GM12873 (cell line): Measurements from ENCODE around the gene RYR2.

ENCODE experiments used
- TF ChIP-seq, protein P1 (sequence below): IDR thresholded peaks from 2 replicates; pipeline ENCODE4 v1.5.1; 2012; ENCODE audit warnings: low read depth, mild to moderate bottlenecking, moderate library complexity, low read length, control low read depth; ENCODE audit not compliant: insufficient read depth; ENCODE audit errors: missing control alignments

Gene RYR2

DNA sequence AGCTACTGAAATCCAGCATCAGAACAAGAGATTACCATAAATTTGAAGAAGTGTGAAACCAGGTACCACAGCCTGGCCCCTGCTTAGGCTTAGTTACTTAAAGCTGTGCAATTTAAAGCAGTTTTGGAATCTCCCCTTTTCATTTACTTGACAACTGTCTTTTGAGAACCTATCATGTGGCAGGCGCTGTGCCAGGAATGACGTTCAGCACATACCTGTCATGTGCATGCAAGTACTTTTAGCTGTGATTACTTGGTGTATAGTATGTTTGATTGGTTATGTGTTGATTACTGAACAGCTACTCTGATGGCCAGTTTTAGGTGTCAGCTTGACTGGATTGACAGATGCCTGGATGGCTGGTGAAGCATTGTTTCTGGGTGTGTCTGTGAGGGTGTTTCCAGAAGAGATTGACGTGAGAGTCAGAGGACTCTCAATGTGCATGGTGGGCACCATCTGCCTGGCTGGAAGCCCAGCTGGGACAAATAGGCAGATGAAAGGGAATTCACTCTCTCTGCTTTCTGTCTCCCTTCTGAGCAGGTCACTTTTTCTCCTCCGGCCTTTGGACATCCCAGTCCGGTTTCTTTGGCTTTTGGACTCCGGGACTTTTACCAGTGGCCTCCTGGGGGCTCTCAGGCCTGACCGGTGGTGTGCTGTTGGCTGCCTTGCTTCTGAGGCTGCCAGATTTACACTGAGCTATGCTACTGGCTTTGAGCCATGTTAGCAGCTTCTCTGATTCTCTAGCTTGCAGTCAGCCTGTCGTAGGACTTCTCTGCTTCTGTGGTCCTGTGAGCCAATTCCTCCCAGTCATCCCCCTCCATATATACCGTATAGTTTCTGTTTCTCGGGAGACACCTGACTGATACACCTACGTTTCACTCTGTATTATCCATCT lies 178.0 kb downstream of the RYR2 start:
- TF ChIP-seq, protein P1, sequence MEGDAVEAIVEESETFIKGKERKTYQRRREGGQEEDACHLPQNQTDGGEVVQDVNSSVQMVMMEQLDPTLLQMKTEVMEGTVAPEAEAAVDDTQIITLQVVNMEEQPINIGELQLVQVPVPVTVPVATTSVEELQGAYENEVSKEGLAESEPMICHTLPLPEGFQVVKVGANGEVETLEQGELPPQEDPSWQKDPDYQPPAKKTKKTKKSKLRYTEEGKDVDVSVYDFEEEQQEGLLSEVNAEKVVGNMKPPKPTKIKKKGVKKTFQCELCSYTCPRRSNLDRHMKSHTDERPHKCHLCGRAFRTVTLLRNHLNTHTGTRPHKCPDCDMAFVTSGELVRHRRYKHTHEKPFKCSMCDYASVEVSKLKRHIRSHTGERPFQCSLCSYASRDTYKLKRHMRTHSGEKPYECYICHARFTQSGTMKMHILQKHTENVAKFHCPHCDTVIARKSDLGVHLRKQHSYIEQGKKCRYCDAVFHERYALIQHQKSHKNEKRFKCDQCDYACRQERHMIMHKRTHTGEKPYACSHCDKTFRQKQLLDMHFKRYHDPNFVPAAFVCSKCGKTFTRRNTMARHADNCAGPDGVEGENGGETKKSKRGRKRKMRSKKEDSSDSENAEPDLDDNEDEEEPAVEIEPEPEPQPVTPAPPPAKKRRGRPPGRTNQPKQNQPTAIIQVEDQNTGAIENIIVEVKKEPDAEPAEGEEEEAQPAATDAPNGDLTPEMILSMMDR, result no peak

DNA sequence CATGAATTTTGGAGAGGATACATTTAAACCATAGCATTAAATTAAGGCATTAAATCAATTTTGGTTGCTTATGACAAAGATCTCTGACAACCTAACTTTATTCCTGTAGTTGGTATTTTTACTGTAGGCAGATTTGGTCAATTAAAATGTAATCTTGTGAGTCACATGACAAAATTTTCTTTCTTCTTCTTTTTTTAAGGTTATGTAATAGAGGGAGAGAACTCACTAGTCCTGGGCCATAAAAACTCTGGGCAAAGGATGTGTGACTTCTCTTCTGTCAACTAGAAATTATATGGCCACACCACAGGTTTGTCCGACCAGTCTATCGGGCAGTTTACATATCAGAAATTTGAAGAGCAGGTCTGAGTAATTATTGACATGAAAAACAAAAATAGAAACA lies 181.4 kb downstream of the RYR2 start:
- TF ChIP-seq, protein P1, result no peak

GRCh38 chr1:237226177-237226944 lies 184.4 kb downstream of the RYR2 start:
- TF ChIP-seq, protein P1, result no peak

- TF ChIP-seq, protein P1, result no peak
Measured at GRCh38 chr1:237227476-237227875, 185.5 kb downstream of the RYR2 start.

GRCh38 chr1:237228421-237228820 lies 186.4 kb downstream of the RYR2 start:
- TF ChIP-seq, protein P1, result no peak

DNA sequence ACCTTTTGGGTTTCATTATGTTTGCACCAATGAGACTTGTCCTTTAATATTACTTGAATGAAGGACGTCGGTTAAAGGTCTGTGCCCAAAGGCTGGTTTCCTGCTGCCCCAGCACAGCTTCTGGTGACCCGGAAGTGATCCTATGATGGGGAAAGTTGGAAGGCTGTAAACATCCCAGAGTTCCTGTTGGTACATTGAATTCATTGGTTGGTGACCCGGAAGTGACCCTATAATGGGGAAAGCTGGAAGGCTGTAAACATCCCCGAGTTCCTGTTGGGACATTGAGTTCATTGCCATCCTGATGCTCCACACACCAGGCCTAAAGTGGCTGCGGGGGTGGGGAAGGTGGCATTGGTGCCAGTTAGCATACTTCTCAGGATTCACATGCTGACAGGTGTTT lies 187.3 kb downstream of the RYR2 start:
- TF ChIP-seq, protein P1, result no peak

- TF ChIP-seq, protein P1, result no peak
Measured at GRCh38 chr1:237232501-237232900, 190.5 kb downstream of the RYR2 start.
